ENCODE measurements around the gene CMPK2.
"Not testable (repeated sequence)": the region's sequence is repeated elsewhere in the genome, so short reads cannot be mapped to it uniquely, and the experiment has no call there.

The CMPK2 gene

DNA sequence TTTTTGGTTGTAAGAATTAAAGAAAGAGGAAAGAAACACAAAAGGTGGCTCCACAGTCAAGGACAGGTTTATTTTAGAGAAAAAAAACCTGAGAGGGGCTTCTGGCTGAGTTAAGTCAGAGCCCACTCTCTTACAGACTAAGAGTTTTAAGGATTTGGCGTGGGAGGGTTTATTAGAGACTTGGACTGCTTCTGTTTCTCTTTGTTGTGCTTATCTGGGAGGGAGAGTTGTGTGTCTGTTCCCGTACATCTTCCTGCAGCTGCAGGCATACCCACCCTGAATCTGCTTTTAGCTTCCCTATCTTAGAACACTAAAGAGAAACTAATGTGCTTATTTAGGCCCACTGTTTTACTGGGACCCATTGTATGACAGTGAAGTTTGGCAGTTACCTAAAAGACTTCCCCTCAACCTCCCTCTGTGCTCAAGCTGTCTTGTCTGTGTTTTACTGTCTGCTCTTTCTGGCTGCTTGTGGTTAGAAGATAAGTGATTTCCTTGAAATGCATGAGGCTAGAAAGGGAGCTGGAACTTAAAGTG is 14.6 kb upstream of the CMPK2 start:
- no peak for DNase-seq

DNA sequence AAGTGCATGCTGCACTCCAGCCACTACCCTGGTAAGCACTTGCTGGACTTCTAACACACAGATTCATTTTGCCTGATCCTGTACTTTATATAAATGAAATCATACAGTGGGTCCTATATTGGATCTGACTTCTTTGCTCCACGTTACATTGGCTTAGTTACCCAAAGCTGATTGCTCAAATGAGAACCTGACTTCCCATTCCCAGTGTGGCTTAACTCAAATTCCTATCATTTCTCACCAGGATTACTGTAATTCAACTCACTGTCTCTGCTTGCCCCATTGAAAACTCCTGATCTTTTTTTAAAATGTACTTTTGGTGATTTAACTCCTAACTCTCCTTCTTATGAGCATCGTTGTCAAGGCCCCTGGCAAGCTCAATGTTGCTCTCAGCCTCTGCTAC is 13.3 kb upstream of the CMPK2 start:
- no peak for DNase-seq

DNA sequence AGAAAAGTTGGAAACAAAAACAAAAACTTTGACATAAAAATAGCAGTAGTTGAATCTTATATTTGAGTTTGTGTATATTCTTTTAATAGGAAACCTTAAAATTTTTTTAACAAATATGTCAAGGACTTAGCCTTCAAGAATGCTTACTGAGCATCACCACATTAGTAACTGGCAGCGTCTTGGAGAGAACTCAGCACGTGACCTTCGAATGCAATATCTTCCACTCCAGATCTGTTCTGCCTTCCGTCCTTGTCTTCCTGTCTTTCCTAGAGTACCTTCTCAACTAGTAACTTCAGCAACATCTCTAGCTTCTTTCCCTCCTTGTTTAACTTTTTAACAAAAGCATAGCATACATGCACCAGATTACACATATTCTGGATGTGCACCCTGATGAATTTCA is 12.8 kb upstream of the CMPK2 start:
- no peak for DNase-seq

DNA sequence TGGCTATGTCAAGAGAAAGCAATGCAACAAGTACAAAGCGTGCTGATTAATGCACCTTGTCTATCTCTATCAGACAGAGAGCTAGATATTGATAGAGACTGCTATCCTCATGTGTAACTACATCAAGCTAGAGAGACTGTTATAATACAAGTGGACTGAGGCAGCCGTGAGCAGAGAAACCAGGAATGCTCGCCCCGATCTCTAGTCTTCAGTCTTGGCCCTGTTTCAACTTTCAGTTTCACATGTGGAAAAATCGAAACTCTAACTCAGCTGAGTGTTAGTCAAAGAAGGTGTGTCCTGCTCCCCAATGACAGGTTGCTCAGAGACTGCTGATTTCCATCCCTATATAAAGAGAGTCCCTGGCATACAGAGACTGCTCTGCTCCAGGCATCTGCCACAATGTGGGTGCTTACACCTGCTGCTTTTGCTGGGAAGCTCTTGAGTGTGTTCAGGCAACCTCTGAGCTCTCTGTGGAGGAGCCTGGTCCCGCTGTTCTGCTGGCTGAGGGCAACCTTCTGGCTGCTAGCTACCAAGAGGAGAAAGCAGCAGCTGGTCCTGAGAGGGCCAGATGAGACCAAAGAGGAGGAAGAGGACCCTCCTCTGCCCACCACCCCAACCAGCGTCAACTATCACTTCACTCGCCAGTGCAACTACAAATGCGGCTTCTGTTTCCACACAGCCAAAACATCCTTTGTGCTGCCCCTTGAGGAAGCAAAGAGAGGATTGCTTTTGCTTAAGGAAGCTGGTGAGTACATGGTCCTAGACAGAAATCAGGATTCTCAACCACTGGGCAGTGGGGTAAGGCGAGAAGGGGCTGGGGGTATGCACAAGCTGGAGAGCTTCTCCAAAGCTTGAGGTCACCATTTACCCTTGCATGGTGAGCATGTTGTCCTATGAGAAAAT is 11.9 kb upstream of the CMPK2 start, which contains the start of gene RSAD2:
Gene RSAD2, plus strand, starts transcription at position 376 of the 903 bp plus-strand sequence. Its CDS starts 24 bp downstream, at position 400.
- DNase-seq = peak; percentile 53 to 70

DNA sequence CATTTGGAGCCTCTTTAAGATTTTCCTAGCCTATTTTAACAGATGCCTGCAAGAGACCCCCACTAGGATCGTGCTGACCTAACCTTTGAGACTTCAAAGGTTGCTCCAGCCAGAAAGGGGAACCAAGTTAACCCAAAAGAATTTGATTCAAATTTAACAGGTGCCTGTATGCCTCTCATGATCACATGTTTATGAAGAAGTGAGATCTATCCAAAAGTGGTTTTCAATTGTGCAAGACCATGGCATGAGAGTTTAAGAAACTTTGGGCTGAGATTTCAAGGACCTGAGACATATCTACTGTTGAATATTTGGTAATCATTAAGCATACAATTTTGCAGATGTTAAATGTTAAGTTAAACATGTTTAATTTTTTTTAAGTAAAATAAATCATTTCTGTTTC is 10.6 kb upstream of the CMPK2 start:
- DNase-seq = no peak

DNA sequence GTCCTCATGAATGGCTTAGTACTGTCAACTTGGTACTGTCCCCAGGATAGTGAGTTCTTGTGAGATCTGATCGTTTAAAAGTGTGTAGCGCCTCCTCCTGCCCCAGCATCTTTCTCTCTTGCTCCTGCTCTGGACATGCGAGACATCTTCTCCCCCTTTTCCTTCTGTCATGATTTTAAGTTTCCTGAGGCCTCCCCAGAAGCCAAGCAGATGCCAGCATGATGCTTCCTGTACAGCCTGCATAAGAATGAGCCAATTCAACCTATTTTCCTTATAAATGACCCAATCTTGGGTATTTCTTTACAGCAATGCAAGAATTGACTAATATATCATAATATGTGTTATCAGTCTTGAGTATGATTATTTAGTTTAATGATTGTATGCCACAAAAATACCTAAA is 8.3 kb upstream of the CMPK2 start:
- DNase-seq = no peak

DNA sequence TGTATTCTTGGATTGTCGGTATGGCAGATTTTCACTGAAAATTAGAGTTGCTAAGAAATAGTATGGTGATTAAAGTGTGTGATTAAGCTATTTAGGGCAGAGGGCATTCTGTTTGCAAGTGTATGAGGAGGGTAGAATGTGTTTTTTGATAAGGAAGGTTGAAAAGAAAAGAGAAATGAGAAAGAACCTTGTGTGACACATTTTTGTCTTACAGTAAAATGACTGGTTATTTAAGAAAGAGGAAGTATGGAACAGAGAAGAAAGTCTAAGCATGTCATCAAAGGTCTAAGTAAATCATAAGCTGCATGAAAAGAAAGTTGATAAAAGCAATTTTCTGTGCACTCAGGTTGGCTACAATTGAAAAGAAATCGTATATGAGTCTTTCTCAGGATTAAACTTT is 6.7 kb upstream of the CMPK2 start:
- DNase-seq = no peak

DNA sequence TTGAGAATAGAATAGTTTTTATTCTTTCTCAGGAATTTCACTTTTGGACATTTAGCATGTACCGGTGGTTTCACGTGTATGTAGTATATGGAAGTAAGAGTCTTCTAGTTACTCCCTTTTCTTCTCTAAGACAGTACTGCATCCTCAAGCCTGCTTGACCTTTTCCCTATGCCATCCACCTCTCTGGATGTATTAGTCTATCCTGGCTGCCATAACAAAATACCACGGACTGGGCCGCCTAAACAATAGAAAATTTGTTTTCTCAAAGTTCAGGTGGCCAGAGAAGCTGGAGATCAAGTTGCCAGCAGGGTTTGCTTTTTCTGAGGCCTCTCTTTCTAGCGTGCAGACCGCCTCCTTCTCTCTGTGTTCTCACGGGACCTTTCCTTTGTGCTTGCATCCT is 1.3 kb upstream of the CMPK2 start:
- no peak for DNase-seq

DNA sequence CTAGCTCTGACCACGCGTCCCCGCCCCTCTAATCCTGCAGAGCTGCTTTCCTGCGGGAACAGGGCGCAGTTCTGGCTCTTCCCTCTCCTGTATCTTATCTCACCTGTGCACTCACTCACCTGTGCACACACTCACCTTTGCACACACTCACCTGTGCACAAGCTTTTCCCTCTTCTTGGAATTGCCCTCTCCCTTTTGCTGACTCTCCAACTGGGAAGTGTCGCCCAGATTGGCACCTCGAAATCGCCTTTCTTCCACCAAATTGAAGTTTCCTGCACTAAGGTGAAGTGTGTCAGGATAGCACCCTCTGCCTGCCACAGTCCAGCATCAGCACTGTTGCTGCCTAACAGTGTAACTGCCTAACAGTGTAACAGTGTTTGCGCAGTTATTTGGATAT is 566 bp upstream of the CMPK2 start:
- DNase-seq = peak; percentile 35 to 54

DNA sequence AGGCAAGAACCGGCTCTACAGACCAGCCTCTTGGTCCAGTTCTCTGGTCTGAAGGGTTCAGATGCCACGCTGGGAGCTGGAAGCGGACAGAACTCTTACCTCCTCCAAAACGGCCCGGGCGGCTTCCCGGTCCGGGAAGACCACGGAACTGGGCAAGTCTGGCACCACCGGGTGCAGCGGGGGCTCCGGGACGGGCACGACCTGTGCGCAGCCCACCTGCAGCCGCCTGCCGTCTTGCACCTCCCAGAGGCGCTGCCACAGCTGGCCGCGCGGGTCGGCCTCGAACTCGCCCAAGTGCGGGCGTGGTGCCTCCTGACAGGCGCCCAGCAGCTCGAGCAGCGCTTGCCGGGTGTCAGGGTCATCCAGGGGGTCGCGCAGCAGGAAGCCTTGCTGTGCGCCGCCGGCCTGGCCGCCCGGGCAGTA is 773 bp downstream of the CMPK2 start:
- no peak for DNase-seq

DNA sequence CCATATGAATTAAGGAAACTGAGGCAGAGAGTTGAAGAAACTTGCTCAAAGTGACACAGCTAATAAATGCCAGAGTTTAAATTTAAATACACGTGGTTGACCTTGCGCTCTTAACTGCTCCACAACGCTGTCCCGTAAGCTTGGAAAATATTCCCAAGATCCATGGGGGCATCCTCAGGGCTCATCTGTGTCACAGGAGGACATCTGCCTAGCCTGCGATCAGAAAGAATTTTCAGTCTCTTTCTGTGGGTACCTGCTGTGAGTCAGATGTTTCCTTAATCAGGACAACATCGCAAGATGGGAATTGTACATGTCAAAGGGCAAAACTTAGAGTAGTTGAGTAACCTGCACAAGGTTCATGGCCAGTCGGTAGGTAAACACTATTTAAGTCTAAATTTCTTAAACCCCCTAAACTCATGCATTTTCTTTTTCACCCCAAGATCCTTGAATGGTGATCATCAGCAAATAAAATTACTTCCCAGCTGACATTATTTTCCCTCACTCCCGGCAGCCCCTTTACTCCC is 1.4 kb downstream of the CMPK2 start:
- no peak for DNase-seq

DNA sequence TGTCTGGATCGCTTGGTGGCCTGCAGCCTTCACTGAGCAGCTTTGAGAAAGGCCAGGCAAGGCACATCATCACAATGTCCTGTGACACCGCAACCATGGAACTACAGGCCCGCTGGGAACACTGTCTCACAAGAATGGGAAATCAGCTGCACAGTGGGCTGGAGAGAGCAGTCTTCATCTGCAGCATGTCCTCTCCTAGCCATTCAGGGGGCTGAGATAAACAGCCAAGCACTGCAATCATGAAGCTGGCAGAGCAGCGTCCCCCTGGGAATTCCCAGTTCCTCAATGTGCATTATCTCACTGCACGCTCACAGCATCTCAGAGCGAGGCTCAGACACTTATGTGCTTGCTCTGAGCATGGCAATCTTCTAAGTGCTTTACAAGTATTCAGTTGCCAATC is 1.9 kb downstream of the CMPK2 start:
- no peak for DNase-seq

DNA sequence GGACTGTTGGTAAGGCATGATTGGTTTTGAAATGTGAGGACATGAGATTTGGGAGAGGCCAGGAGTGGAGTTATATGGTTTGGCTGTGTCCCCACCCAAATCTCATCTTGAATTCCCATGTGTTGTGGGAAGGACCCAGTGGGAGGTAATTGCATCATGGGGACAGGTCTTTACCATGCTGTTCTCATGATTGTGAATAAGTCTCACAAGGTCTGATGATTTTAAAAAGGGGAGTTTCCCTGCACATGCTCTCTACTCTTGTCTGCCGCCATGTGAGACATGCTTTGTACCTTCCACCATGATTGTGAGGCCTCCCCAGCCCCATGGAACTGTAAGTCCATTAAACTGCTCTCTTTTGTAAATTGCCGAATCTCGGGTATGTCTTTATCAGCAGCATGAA is 5.4 kb downstream of the CMPK2 start:
- no peak for DNase-seq

DNA sequence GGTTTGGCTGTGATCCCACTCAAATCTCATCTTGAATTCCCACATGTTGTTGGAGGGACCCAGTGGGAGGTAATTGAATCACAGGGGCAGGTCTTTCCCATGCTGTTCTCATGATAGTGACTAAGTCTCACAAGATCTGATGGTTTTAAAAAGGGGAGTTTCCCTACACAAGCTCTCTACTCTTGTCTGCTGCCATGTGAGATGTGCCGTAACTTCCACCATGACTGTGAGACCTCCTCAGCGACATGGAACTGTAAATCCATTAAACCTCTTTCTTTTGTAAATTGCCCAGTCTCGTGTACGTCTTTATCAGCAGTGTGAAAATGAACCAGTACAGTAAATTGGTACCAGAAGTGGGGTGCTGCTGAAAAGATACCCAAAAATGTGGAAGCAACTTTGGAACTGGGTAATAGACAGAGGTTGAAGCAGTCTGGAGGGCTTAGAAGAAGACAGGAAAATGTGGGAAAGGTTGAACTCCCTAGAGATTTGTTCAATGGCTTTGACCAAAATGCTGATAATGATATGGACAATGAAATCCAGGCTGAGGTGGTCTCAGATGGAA is 7.2 kb downstream of the CMPK2 start:
- not testable (repeated sequence) for DNase-seq

DNA sequence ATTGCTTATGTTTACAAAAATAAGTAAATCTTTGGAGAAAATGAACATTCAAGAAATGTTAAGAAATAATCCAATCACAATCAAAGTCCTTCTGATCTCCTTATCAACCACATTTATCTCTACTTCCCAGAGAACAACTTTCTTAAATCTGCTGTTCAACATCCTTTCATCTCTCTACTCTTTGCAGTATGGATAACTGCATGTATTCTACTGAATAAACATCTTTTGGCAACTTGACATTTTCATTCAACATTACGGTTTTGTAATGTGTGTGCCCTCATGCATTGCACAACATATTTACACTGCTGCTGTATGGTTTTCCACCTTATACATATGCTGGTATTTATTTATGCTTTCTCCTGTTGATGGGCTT is 9.2 kb downstream of the CMPK2 start:
- no peak for DNase-seq

DNA sequence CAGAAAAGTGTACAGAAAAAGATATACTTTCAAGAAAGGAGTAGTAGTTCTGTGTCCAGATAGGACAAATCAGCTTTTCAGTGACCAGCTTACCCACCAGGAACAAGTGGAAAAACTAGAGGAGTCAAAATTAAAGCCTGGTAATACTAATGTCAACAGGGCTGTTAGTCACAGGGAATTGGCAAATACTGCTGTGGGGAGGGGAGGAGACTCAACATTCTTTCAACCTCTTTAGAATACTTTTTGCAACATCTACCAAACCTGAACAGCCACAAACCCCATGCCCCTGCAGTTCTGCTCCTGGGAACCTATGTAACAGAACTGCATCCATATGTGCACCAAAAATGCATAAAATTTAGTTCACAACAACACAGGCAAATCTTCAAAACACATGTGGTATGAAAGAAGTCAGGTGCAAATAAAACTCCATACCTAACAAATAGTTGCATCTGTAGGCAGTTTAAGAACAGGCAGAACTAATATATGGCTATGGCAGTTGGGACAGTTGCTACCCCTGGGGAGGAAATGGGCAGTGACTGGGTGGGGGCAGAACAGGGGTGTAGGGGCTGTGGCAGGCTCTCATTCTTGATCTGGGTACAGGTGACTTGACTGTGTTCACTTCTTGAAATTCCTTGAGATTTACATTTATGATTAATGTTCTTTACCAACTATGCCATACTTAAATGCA is 9.7 kb downstream of the CMPK2 start:
- no peak for DNase-seq

DNA sequence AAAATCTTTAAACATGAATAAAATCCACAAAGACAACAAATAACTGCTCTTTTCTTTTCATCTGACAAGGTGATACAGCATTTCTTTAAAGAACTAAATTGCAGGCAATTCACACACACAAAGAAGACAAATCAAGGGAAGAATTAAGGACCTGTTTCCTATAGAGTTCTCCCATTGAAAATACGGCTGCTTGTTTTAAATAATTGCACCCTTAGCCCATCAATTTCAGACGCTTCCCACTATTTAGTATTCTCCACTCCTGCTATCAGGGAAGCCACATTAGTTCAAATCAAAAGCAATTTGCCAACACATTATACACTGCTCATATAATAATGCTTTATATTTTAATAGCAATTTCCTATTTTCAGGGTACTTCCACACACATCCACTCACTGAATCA is 11.3 kb downstream of the CMPK2 start:
- no peak for DNase-seq

DNA sequence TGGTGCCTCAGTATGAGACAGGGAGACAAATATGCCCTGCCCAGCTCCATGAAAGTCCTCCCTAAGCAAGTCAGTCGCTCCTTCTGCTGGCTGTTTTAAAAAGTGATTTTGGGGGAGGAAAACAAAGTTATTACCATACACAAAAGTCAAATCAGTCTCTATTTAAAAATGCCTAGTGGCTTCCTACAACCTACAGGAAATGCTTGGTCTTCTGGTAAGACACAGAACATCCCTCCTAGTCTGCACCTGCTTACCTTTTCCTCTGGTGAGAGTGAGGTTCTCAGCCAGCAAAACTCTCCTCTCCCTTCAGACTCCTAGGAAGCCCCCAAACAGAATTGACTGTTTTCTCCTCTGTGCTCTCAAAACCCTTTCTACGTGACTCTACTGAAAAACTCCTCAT is 13.5 kb downstream of the CMPK2 start:
- DNase-seq = no peak

DNA sequence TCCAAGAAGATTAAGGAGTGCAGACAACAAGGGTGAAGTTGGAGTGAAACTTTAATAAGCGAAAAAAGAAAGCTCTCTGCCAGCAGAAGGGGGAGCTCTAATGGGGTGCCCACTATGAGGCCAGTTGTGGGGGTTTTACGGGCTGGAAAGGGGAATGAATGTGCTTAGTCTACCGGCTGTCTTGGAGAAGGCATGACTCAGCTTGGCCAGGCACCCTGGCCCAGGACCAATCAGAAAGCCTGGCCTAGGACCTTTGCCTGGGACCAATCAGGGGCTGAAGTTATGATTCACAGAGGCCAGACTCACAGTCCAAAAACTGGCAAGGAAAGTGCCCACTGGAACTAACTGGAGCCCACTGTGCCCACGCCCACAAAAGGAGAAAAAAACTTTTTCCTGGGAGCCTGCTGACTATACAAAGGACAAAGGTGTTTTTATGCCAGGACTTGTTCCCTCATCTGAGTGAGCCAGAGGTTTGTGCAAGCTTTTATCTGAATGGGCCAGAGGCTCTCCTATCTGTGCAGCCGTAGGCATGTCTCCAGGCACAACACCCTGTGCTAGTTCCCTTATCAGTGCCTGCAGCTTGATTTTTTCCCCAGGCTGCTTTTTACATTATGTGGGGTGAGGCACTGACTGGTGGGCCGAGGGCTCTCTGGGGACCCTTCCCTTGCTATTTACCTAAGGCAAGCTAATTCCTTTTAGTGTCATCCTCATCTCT is 18.6 kb downstream of the CMPK2 start:
- DNase-seq = no peak

DNA sequence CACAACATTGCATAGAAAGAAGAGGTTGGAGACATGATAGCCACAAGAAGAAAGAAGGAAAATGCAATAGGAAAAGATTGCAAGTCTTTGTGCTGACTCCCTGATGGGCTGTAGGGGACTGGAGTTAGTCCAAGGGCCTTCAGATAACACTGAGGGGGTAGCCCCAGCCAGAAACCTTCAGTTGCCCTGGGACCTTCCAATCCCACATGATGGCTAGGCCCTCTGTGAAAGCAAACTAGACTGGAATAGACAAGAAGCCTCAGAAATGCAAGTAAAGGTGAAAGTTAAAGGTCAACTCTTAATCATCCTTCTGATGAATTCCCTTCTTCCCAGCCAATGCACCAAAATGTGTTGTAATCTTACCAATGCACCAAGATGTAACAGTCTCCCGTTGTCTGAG is 19.2 kb downstream of the CMPK2 start:
- DNase-seq = no peak

DNA sequence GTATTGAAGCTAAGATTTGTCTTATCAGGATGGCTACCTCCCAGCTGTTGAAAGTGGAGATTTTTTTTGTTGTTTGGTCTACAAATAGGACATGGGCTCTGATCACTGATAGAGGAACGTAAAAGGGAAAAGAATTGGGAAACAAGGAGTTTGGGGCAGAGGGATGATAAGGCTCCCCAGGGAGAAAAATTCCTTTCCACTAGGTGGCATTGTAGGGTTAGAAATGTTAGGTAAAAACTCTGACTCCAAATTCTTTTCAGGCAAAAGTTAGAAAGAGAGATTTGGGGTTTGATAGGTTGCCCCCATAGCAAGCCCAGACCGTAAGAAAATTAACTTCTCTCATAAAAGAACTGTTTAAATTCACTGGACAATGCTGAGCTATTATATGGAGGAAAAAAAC is 19.8 kb downstream of the CMPK2 start:
- DNase-seq = no peak

DNA sequence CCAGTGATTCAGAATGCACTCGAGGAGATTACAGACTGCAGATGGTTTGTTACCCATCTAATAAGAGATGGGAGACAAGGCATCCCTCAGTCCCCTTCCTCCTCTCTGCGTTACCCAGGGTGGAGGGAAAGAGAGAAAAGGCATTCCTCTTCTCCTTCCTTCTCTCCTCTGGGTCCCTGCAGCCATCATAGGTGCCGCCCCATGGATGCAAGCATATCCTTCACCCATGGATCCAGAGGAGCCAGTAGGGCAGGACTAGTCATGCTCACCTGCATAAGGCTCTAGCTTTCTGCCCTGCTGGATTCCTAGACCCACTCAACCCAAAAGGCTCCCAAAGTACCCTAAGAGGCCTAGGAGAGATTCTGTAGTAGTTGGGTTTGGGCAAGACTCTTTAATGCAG is 20.4 kb downstream of the CMPK2 start:
- DNase-seq = no peak

Data from SHP77 (cell line).